T follicular helper cell (primary cell): ENCODE results near the gene SYNC.
A peak's percentile ranks its signal among the peaks of the same experiment; 100 is the strongest.
"Not testable (repeated sequence)": the region's sequence is repeated elsewhere in the genome, so short reads cannot be mapped to it uniquely, and the experiment has no call there.

ENCODE experiments used
- DNase-seq: peaks from one replicate; pipeline ENCODE4 v3.0.0-alpha.2; 2020; ENCODE audit warnings: low read depth

SYNC gene

DNA sequence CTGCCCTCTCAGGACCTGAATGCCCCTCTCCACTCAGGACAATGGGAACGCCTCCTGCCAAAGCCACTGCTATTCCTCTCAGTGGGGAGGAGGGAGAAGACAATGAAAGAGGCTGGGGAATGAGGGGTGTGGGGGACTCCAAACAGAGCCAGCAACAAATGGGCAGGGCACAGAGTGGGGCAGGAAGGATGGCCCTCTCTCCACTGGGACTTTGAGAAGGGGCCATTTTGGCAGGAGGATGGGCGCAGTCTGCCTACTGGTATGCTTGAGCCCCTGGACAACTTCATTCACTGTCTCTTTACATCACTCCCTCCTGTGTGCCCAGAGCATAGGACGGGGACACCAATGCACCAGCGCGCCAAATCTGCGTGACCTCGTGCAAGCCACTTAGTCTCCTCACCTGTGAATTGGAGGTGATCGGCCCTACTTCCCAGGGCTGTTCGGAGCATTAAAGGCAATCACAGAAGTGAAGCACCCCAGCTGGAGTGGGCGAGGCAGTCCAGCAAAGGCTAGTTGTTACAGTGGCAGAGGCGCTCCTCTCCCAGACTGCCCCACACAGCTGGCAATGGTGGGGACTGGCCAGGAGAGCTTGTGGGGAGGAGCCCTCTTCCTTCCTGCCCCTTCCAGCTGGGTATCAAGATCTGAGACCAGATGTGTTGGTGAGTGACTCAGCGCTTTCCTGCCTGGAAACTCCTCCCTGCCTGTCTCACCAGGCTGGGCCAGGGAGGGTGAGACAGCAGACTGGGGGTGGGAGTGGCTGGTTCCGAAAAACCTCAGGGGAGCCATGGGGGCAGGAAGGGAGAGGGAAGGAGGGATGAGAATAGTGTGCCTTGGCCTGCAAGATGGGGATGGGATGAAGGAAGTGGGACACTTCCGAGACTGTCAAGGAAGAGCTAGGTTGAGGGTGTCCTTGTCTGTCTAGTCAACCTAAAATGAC, 22.4 kb upstream of the SYNC start:
- no peak for DNase-seq

DNA sequence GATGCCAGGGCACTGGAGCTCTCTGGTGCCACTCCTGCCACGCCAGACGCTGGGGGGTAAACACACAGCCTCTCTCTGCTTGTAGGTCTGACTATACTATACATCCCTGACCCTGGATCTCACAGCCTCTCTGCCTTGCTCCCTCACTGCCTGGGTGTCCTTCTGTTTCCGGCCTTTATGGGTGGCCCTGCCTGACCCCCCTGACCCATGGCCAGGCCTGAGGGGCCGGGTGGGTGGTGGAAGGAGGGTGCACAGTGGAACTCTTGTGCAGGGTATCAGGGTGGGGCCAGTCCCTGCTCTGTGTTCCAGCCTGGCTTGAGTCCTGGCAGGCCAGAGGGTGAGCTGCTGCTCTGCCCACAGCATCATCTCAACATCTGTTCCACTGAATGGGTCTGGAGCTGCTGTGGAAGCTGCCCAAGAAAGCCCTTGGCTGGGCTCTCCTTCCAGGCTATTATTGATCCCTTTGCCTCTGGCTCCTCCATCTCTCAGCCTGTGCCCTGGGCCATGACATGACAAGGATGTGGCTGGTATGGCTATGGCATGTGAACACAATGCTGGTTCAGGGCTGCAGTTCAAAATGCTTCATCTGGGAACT, 17.2 kb upstream of the SYNC start:
- no peak for DNase-seq

DNA sequence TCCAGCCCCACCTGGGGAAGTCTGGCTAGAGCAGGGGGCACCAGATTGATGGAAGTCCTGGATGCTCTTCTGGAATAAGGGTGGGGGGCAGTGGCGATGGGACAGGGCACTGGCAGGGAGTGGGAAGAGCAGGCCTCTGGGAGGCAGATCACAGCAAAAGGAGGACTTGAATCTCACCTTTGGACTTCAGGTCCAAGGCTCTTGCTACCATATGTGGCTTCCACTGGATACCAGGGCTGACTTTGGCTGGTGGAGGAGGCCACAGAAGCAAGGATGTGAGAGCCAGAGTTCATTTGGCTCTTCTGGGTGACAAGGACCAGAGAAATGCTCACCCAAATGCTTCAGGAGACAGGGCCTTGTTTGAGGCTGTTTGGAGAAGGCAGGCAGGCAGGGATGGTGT, 16.0 kb upstream of the SYNC start:
- DNase-seq = no peak

DNA sequence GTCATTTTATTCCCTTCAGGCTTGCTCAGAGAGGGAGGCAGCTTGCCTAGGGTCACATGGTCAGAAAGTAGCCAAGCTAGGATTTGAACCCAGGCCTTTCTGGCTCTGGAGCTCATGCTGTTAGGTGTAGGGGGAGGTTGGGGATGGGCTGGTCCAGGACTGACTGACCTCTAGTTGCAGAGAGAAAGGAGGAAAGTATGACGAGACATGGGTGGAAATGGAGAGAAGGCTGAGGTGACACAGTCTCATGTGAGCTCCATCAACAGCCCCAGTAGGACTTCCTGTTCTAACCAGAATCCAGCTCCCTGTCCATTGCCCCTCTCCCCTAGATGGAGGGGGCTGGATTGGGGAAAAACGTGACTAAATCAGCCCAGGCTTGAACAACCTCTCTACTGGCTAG, 15.5 kb upstream of the SYNC start:
- no peak for DNase-seq

DNA sequence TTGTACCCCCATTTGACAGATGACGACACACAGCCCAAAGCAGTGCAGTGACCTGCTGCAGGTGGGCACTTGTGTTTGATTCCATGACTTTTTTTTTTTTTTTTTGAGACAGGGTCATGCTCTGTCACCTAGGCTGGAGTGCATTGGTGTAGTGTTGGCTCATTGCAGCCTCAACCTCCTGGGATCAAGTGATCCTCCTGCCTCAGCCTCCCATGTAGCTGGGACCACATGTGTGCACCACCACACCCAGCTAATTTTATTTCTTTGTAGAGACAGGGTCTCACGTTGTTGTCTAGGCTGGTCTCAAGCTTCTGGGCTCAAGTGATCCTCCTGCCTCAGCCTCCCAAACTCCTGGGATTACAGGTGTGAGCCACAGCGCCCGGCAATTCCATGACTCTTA, 14.9 kb upstream of the SYNC start:
- DNase-seq = no peak

DNA sequence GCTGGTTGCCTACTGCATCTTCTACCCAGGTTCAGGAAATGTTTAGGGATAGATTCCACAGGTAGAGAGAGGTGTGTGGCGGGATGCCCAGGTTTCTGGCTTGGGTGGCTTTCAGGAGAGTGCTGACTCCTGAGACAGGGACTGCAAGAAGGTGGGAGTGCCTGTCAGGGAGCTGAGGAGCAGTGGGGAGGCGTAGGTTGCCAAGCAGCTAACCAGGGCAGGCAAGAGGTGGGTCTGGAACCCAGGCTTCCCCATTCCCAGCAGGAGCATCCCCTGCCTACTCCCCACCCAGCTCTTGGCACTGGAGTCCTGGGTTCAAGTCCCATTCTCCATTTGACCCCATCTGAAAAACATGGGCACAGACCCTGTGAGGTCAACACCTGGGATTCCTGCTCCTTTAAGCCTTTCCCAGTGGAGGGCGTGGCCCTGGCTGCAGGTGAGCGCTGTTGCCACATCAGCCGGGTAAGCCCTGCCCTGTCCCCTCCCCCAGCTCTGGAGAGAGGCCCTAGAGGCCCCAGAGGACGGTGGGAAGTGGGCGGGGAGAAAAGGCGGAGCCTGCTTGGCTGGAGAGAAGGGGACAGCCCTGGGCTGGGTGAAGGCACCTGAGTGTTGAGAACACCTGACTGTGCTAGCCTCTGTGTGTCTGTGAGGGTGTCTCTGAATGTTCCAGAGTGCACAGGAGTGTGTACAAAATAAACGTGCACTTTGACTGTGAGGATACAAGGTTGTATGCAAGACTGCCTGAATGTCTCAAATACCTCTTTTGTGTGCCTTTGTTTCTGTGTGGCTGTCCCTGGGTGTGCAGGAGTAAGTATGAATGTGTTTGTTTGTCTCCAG, 14.0 kb upstream of the SYNC start:
- peak; percentile 14 for DNase-seq

DNA sequence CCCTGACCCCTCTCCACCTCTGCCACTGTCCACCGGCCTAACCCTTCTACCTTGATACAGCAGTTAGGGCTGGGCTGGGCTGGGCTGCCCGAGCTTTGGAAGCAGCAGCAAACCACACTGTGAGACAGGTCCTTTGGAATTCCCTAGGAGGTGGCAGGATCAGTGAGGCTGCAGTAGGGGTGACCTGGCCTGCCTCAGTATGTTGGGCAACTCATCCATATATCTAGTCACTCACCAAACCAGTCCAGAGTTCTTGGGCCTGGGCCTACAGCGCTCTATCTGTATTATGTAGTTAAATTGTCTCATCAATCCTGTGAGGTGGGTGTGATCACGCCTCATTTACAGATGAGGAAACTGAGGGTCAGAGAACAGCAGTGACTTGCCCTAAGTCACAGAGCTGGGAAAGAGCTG, 13.3 kb upstream of the SYNC start:
- DNase-seq = no peak

DNA sequence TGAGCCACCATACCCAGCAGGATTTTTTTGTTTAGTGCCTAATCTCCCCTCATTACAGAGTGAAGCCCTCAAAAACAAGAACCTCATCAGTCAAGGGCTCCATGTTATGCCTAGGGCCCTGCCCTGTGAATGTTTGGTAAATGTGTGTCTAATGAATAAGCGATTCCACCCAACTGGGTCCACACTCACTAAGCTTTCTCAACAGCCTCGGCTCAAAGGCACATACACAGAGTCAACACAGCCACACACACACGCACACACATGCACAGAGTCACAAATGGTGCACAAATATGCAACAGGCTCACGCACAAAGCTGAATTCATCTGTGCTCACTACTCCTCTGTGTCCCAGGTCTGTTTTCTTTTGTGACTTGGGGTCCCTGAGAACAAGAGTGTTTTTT, 11.7 kb upstream of the SYNC start:
- DNase-seq = no peak

DNA sequence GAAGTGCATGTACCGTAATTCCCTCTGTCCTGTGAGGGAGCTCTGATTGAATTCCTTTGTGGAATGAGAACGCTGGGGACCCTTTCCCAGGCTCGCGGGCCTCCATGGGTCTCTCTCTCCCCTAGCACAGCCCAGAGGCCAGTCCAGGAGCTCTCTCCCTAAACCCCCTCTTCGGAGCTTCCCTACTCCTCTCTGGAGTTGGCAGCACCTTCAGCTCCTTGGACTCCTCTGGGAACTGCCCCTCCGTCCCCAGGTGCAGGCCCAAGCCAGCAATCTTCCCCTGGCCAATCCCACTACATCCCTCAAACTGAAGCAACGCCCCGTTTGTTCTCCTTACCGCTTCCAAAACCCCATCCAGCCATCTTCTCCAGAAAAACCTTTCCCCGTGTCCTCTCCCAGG, 10.5 kb upstream of the SYNC start:
- no peak for DNase-seq

DNA sequence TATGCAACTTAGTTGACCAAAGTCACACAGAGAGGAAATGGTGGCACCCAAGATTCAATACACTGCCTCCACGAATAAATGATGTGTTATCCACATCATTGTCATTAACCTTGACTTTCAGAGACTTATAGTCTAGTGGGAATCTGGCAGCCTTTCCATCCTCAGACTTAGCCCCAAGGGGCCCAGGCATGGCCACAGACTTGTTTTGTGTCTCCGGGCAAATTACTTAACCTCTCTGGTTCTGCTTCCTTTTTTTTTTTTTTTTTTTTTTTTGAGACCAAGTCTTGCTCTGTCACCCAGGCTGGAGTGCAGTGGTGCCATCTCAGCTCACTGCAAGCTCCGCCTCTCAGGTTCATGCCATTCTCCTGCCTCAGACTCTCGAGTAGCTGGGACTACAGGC, 8.7 kb upstream of the SYNC start:
- DNase-seq = not testable (repeated sequence)

DNA sequence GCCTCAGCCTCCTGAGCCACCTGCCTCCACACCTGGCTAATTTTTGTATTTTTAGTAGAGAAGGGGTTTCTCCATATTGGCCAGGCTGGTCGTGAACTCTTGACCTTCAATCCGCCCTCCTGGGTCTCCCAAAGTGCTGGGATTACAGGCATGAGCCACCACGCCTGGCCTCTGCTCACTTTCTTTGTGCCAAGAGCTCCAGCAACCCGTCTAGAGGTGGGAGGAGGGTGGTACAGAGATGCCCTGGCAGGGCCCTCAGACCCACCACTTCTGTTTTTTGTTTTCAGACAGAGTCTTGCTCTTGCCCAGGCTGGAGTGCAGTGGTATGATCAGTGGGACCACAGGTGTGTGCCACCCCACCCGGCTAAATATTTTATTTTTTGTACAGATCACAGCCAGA, 6.9 kb upstream of the SYNC start:
- no peak for DNase-seq

DNA sequence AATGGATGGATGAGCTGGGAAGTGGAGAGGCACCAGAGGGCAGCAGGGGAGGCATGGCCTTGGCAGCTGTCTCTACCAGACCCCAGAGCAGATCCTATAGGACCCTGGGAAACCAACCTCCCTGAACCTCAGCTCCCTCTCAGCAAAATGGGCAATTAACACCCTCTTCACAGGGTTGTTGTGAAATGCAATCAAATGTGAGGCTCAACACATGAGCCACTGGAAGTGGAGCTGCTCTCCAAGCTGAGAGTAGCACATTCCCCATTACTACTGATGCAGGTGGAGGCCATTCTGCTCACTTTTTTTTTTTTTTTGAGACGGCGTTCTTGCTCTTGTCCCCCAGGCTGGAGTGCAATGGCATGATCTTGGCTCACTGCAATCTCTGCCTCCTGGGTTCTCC, 6.5 kb upstream of the SYNC start:
- DNase-seq = no peak

DNA sequence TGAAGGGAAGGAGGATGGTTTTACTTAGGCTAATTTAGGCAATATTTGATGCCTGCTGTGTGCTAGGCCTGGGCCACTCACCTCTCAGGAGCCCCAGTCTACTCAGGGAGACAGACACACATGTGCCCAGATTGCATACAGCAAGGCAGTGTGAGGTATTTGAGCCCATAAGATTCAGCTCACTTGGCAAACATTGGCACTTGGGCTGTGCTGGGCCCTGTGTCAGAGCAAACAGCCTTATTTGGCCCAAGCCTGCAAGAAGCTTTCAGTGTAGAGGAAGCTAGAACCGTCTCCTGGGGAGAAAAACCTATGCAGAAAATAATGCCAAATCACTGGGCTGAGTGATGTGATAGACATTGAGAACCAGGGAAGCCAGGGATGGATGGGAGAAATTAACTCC, 3.9 kb upstream of the SYNC start:
- DNase-seq = no peak

DNA sequence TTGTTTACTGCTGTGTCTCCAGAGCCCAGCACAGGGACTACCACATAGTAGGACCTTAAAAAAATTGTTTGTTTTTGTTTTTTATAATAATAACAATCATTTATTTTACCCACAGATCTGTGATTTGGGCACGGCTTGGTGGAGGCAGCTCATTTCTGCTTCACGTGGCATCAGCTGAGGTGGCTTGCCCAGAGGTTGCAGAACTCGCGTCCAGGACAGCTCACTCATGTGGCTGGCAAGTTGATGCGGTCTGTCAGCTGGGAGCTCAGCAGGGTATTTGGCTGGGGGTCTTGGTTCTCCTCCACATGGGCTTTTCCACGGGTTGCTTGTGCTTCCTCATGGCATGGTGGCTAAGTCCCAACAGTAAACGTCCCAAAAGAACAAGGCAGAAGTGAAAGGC, 2.9 kb upstream of the SYNC start:
- DNase-seq = no peak

DNA sequence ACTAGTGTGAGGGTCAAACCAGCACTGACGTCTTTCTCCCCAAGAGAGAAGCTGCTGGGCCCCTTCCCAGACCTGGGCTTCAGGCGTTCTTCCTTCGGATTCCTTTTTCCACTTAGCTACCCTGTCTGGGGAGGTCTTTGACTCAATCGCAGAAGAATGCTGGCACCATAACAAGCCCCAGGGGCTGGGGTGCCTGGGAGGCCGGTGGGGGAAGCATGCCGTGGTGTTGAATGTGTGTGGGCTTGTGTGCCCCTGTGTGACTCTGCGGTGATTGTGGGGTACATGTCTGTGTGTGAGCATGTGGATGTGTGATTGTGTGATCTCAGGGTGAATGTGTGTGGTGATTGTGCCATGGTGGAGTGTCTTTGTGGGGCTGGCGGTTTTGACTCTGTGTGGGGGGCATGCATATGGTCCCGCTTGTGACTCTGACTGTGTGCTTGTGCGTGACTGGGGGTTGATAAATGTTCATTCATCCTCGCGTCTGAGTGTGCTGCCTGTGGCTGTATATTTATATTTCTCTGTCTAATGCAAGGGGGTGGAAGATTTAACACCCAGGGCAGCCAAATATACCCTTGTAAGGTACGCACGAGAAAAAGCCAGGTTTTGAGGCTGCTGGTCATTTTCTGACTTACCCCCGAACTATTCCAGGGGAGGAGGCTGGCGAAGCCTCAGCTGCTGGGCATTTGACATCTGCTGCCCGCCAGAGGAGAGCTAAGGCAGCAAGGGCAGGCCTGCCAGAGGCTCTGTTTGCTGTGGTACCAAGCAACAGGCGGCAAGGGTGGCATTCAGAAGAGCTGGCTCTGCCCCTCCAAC, 1.1 kb upstream of the SYNC start:
- DNase-seq = no peak

DNA sequence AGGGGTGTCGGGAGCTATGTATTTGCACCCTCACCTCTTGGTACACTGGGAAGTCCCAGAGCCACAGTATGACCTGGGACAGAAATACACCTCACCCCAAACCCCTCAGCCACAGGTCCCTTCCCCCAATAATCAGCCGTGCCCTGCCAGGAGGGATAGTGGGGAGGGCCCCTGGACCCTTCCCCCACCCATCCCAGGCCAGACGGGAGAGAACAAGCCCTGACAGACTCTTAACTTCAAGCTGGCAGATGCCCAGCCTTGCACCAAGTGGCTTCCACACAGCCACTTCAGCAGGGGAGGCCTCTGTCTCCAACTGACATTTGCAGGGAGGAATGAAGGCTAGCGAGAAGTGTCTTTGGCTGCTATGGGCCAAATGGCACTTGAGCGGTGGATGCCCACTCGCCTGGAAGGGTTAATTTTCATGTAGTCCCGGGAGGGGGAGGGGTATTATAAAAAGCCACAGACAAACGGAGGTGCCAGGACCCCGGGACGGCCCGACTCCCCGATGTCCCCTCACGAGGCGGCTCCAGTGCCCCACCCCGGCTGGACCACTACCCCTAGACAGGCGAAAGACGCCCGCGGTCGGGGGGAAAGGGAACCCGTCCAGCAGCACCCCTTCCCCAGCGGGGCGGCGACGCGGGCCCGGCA, 495 bp downstream of the SYNC start:
- no peak for DNase-seq

DNA sequence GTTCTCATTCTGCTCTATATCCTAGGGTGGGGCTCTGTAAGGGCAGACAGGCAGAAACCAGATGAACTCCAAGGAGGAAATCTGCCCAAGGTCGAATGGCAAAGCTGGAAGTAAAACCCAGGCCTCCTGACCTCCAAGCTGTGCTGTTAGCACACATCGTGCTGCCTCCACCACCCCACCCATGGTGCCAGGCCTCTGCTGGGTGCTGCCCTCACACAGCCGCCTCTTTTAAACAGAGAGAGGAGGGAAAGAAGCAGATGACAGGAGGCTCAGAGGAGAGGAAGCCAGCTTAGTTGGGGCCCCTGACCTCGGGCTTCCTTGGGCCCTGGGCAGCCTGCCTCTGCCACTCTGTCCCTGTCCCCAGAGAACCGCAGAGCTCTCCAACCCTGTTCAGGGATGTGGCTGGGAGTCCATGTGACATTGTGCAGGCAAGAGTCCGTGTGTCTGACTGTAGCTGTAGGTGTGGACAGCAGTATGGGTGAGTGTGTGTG, 1.1 kb downstream of the SYNC start:
- no peak for DNase-seq

DNA sequence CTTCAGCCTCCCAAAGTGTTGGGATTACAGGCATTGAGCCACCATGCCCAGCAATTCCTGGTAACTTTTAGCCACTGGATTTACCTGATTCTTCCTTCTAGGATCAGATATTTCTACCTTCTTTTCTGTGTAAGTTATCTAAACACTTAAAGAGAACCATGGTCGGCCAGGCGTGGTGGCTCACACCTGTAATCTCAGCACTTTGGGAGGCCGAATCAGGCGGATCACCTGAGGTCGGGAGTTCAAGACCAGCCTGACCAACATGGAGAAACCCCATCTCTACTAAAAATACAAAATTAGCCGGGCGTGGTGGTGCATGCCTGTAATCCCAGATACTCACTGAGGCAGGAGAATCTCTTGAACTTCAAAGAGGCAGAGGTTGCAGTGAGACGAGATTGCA, 5.6 kb downstream of the SYNC start:
- DNase-seq = not testable (repeated sequence)

DNA sequence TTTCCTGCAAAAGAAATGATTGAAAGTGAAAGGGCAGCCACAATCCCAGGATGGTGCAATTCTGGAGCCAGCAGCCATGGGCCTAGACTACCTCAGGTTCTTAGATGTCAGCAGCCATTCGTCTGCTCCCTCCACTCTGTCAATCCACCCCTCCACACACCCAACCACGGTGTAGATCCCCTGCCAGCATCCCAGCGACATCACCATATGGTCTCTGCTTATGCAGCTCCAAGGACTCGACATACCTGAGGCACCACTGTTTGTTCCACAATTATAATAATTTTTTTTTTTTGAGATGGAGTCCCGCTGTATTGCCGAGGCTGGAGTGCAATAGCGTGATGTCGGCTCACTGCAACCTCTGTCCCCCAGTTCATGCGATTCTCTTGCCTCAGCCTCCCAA, 6.5 kb downstream of the SYNC start:
- no peak for DNase-seq

DNA sequence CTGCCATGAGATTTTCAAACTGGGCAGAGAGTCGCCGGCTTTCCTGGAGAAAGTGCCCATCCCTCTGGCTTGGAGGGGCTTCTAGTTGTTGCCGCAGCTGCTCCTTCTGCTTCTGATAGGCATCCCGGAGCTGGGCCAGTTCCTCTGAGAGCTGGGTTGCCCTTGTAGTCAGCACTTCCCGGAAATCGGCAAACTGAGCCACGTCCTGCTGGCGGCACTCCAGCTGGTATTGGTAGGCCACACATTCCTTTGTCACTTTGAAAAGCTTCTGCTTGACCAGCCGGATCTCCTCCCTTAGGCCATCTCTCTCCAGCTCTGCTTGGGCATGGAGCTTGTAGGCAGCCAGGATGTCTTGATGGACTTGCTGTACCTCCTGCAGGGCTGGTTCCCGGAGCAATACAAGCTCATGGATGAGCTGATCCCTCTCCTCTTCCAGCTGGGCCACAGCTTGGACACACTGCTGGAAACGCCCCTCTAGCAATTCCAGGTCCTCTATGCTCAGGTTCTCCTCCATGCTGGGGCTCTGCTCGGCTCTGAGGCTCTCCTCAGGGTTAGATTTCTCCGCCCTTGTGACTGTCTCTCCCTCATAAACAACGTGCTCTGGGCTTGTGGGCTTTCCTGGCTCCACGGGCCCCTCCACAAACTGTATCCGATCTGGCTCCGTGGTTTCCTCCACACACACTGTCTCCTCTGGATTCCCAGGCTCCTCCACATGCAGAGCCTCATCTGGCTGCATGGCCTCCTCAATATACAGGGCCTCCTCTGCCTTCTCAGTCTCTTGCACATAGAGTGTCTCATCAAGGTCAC, 7.3 kb downstream of the SYNC start:
- DNase-seq = no peak
